Mesothelial cell of epicardium (in vitro differentiated cells): ENCODE data around the gene RAP1GAP. TPM values are rescaled to one million over a fixed set of nuclear protein-coding genes. Genes with fewer than 3 reads are reported as not detected.

Source experiments
- DNase-seq, 2 experiments: peaks; one replicate each; pipeline ENCODE4 v3.0.0; 2021; ENCODE audit warnings: low spot score in 2 of 2; ENCODE audit not compliant: unreplicated experiment in 2 of 2
- H3K27ac Mint-ChIP-seq: 2 replicates; pipeline ENCODE4 v1.8.0; 2021; ENCODE audit warnings: mixed read lengths
- H3K27me3 Mint-ChIP-seq: 2 replicates; pipeline ENCODE4 v1.8.0; 2021; ENCODE audit warnings: low read depth, mixed read lengths
- H3K36me3 Mint-ChIP-seq: 2 replicates; pipeline ENCODE4 v1.8.0; 2021; ENCODE audit warnings: mixed read lengths
- H3K4me1 Mint-ChIP-seq: 2 replicates; pipeline ENCODE4 v1.8.0; 2021; ENCODE audit warnings: mixed read lengths
- H3K4me3 Mint-ChIP-seq: 2 replicates; pipeline ENCODE4 v1.8.0; 2021; ENCODE audit warnings: mild to moderate bottlenecking, moderate library complexity, mixed read lengths
- H3K9me3 Mint-ChIP-seq: 2 replicates; pipeline ENCODE4 v1.8.0; 2021; ENCODE audit warnings: mixed read lengths
- CTCF ChIP-seq: fragments of 200-600 bp; sonication (generic); IDR thresholded peaks from one replicate; pipeline ENCODE4 v1.5.0; 2021; ENCODE audit warnings: antibody characterized with exemption; ENCODE audit not compliant: unreplicated experiment
- total RNA-seq: library from RNA; stranded (reverse); gene quantifications from 3 replicates; pipeline ENCODE4 v1.2.1, GENCODE V29; 2021

Gene RAP1GAP
- total RNA-seq, 1 donor from 2014 or later: 8.0 TPM

DNA sequence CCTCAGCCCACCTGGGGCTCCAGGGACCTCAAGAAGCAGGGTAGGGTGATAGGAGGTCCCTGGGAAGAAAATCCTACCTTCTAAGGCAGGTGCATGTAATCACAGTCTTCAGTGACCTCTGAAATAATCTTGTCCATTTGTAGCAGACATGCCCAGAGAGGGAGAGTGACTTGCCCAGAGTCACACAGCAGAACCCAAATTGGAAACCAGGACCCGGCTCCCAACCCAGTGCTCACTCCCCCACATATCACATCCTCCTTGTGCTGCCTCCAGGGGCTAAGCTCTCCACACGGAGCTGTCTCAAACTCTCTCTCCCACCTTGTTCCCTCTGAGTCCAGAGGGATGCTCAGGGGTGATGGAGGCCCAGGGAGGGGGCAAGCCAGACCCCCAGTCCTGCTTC is 72.5 kb downstream of the RAP1GAP start:
- DNase-seq: no peak
- Mint-ChIP-seq H3K9me3 (no peaks in the 10 kb centered on the region), H3K27me3 (peaks cover 4% of the 10 kb centered on the region), H3K27ac (no peak overlapping the region), H3K4me3 (no peak overlapping the region), H3K4me1 (no peaks in the 10 kb centered on the region), H3K36me3 (no peaks in the 10 kb centered on the region)
- TF ChIP-seq CTCF: no peak

- H3K4me1 Mint-ChIP-seq: no peaks in the 10 kb centered on the region
- no peaks in the 10 kb centered on the region for H3K9me3 Mint-ChIP-seq
- H3K4me3 Mint-ChIP-seq: no peak overlapping the region
- TF ChIP-seq CTCF: no peak
- no peak overlapping the region for H3K27ac Mint-ChIP-seq
- peaks cover 4% of the 10 kb centered on the region for H3K27me3 Mint-ChIP-seq
- no peaks in the 10 kb centered on the region for H3K36me3 Mint-ChIP-seq
- DNase-seq: no peak
These were observed 73.0 kb downstream of the RAP1GAP start for GRCh38 chr1:21596174-21596573.

- no peak for DNase-seq
- Mint-ChIP-seq H3K27me3 (peaks cover 4% of the 10 kb centered on the region), H3K4me1 (peaks cover 7% of the 10 kb centered on the region), H3K27ac (no peak overlapping the region), H3K9me3 (no peaks in the 10 kb centered on the region), H3K36me3 (no peaks in the 10 kb centered on the region), H3K4me3 (no peak overlapping the region)
- peak; percentile 53 for TF ChIP-seq CTCF
These were observed 73.9 kb downstream of the RAP1GAP start for GRCh38 chr1:21594935-21595897.

DNA sequence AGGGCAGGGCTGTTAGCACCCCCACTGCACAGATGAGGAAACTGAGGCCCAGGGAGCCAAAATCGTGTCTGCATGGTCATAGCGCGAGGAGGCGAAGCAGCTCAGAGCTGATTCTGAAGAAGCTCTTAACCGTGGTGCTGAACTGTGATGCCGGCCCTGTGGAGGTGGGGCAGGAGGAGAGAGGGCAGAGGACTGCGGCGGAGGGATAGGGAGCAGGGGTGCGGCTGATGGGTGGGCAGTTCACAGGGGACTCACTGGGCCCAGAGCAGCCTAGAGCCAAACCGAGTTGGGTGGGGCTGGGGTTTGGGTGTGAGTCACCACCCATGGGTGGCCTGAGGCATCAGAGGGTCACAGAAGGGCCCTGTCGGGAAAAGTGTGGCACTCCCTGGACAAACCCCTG is 74.7 kb downstream of the RAP1GAP start:
- TF ChIP-seq CTCF: no peak
- DNase-seq: no peak
- Mint-ChIP-seq H3K4me3 (no peak overlapping the region), H3K9me3 (no peaks in the 10 kb centered on the region), H3K27ac (no peak overlapping the region), H3K36me3 (no peaks in the 10 kb centered on the region), H3K27me3 (peaks cover 4% of the 10 kb centered on the region), H3K4me1 (peaks cover 7% of the 10 kb centered on the region)

GRCh38 chr1:21593231-21593630 is 75.9 kb downstream of the RAP1GAP start:
- H3K27me3 Mint-ChIP-seq: peaks cover 13% of the 10 kb centered on the region

More at GRCh38 chr1:21593231-21593630, 75.9 kb downstream of the RAP1GAP start:
- Mint-ChIP-seq H3K4me1 (peaks cover 7% of the 10 kb centered on the region), H3K36me3 (no peaks in the 10 kb centered on the region), H3K4me3 (no peak overlapping the region), H3K9me3 (no peaks in the 10 kb centered on the region), H3K27ac (no peak overlapping the region)
- DNase-seq: no peak
- TF ChIP-seq CTCF: no peak
